Measurements from ENCODE around the gene FKBP10. TPM values are rescaled to one million over a fixed set of nuclear protein-coding genes. Genes with fewer than 3 reads are reported as not detected.
"Not testable (repeated sequence)": the region's sequence is repeated elsewhere in the genome, so short reads cannot be mapped to it uniquely, and the experiment has no call there.

FKBP10 gene
- total RNA-seq, 1 donor from 2014 or later = 401 TPM

- DNase-seq (ENCODE audit: low spot score in 2 of 2, unreplicated experiment in 2 of 2) = no peak
- Mint-ChIP-seq H3K4me1 (no peaks in the 10 kb centered on the region), H3K4me3 (no peak overlapping the region), H3K36me3 (peaks cover 15% of the 10 kb centered on the region), H3K9me3 (no peaks in the 10 kb centered on the region), H3K27ac (no peak overlapping the region), H3K27me3 (ENCODE audit: low read depth) (no peaks in the 10 kb centered on the region)
- TF ChIP-seq CTCF (IDR thresholded peaks at IDR 0.05; ENCODE audit: unreplicated experiment) = no peak
Measured at GRCh38 chr17:41824086-41824485, 11.3 kb downstream of the FKBP10 start.

DNA sequence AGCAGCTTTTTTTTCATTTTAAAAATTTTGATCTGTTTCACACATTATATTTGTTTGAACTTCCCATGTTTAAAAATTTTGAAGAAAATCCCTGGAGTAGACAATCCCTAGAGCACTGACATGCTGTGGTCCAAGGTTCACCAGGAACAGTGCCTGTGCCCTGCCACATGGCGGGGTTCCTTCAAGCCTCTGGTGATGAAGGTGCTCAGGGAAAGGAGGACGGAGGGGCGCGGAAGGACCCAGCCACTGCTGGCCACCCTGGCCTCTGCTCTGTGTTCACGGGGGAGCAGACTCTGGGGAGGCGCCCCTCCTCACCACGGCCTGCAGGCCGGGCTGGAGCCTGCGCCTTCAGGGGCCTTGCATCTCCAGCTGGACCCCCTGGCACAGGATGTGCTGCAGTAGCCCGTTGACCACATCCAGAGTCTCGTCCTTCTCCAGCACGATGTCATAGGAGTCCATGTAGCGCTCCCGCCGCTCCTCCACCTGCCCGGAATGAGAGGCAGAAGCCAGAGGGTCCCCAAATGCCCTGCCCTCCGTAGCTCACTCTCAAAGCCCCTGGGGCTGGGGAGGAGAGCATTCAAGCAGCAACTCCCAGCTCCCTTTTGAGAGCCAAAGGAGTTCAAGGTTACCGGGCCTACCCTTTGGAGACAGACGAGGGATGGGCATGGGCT lies 12.5 kb downstream of the FKBP10 start:
- Mint-ChIP-seq H3K4me3 (no peak overlapping the region), H3K36me3 (peaks cover 21% of the 10 kb centered on the region), H3K27ac (no peak overlapping the region), H3K27me3 (ENCODE audit: low read depth) (no peaks in the 10 kb centered on the region), H3K9me3 (no peaks in the 10 kb centered on the region), H3K4me1 (no peaks in the 10 kb centered on the region)
- no peak for TF ChIP-seq CTCF (IDR thresholded peaks at IDR 0.05; ENCODE audit: unreplicated experiment)
- DNase-seq (ENCODE audit: low spot score in 2 of 2, unreplicated experiment in 2 of 2) = no peak

DNA sequence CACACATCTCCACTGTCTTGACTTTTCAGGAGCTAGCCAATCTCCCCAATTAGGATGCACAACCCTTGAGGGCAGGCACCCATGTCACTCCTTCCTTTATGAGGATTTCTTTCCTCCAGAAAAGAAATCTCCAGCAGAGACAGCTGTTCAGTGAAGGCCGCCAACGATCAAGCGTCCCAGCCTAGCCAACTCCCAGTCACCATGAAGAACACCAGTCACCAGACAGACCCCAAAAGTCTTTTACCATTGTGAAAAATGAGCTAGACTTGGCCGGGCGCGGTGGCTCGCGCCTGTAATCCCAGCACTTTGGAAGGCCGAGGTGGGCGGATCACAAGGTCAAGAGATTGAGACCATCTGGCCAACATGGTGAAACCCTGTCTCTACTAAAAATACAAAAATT lies 17.2 kb downstream of the FKBP10 start:
- not testable (repeated sequence) for H3K27ac Mint-ChIP-seq; H3K4me1 Mint-ChIP-seq; H3K9me3 Mint-ChIP-seq; H3K4me3 Mint-ChIP-seq; H3K27me3 Mint-ChIP-seq (ENCODE audit: low read depth); DNase-seq (ENCODE audit: low spot score in 2 of 2, unreplicated experiment in 2 of 2)
- H3K36me3 Mint-ChIP-seq = peaks cover 27% of the 10 kb centered on the region

DNA sequence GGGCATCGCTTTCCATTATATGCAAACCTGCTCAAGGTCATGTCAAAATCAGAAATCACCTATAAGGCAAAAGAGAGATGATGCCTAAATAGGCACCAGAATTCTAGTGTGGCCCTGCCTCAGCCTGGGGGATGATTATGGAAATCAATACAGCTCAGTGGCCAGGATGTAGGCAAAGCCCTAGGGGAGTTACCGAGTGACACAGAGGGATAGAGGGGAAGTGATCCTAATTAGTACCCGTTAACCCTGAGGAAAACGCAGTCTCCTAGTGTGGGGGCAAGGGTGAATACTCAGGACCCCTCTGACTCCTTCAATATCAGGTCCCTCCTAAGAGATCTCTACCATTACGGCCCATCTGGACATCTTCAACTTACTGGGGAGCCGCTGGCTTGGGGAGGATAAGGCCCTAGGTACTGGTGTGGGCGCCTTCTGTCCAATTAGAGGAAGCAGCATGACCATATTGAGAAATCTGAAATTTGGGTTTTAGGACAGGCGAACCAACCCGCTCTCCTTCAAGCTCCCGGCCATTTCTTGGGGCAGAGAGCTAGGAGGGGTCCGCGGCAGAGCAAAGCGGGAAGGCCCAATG lies 22.5 kb downstream of the FKBP10 start:
- Mint-ChIP-seq H3K4me3 (peak overlapping the region; percentile 82), H3K27ac (no peak overlapping the region), H3K9me3 (no peaks in the 10 kb centered on the region), H3K4me1 (peaks cover 9% of the 10 kb centered on the region), H3K36me3 (peaks cover 9% of the 10 kb centered on the region), H3K27me3 (ENCODE audit: low read depth) (peaks cover 2% of the 10 kb centered on the region)
- no peak for TF ChIP-seq CTCF (IDR thresholded peaks at IDR 0.05; ENCODE audit: unreplicated experiment)
- no peak for DNase-seq (ENCODE audit: low spot score in 2 of 2, unreplicated experiment in 2 of 2)

- no peak for TF ChIP-seq CTCF (IDR thresholded peaks at IDR 0.05; ENCODE audit: unreplicated experiment)
- DNase-seq (ENCODE audit: low spot score in 2 of 2, unreplicated experiment in 2 of 2) = peak; percentile 46 to 71
- Mint-ChIP-seq H3K4me3 (peak within 1 kb of the TSS; percentile 82), H3K4me1 (peaks cover 9% of the 10 kb centered on the region), H3K9me3 (no peaks in the 10 kb centered on the region), H3K36me3 (peaks cover 9% of the 10 kb centered on the region), H3K27ac (no peak within 1 kb of the TSS), H3K27me3 (ENCODE audit: low read depth) (peaks cover 2% of the 10 kb centered on the region)
Measured at GRCh38 chr17:41835800-41836549, 23.2 kb downstream of the FKBP10 start, which contains the start of gene NT5C3B. NT5C3B (minus strand) TSS chr17:41836232; CDS start chr17:41836193, 39 bp downstream.
